B cell (primary cell): Measurements from ENCODE around the gene TTC38. TPM values are rescaled to one million over a fixed set of nuclear protein-coding genes. Genes with fewer than 3 reads are reported as not detected.

Experiments
- ATAC-seq: fragments of 200-7000 bp; cut with Tn5 transposase; one replicate; pipeline ENCODE4 v1.10.0; 2021; ENCODE audit warnings: low read depth, mild to moderate bottlenecking, moderate number of reproducible peaks, moderate library complexity
- CTCF ChIA-PET: fragments of 350-600 bp; sonication (Branson Sonifier 250); formaldehyde crosslinking; loops from one replicate; lab custom pipeline; 2021; ENCODE audit warnings: antibody characterized with exemption, inconsistent platforms; lab: Charles Lee
- POLR2A ChIA-PET: fragments of 350-600 bp; sonication (Branson Sonifier 250); formaldehyde crosslinking; loops from one replicate; lab custom pipeline; 2021; ENCODE audit warnings: antibody characterized with exemption; lab: Charles Lee
- DNase-seq: peaks from one replicate; pipeline ENCODE4 v3.0.0; 2013
- H2AFZ ChIP-seq: 2 replicates; pipeline ENCODE4 v1.6.1; 2012; ENCODE audit warnings: mild to moderate bottlenecking, low read depth, low read length; ENCODE audit not compliant: insufficient read depth, poor library complexity, severe bottlenecking
- H3K27ac ChIP-seq, 2 donors: 1 replicate in 1 of 2; 2 replicates in 1 of 2; pipeline ENCODE4 v1.5.1; 2012 to 2013; ENCODE audit warnings: low read length in 2 of 2, mild to moderate bottlenecking in 2 of 2, moderate library complexity in 1 of 2
- H3K27me3 ChIP-seq, 4 experiments: fragments of 200-600 bp in 1 of 4; sonication (generic) in 1 of 4; replicated peaks in 1 of 4; 1 replicate in 2 of 4; 2 replicates in 2 of 4; pipeline versions ENCODE4 v1.6.1 to v1.7.0; 2013 to 2016; ENCODE audit warnings: low read length in 3 of 4, mild to moderate bottlenecking in 2 of 4, mixed read lengths in 1 of 4, moderate library complexity in 1 of 4; ENCODE audit not compliant: insufficient read depth in 4 of 4, control insufficient read depth in 3 of 4; ENCODE audit errors: control extremely low read depth in 1 of 4
- H3K36me3 ChIP-seq, 2 experiments: replicated peaks in 1 of 2; 1 replicate in 1 of 2; 2 replicates in 1 of 2; pipeline versions ENCODE4 v1.6.1 to v1.7.1; 2013; ENCODE audit warnings: low read length in 1 of 2; ENCODE audit not compliant: insufficient read depth in 2 of 2, control insufficient read depth in 1 of 2; ENCODE audit errors: control extremely low read depth in 1 of 2, extremely low read depth in 1 of 2
- H3K4me1 ChIP-seq, 2 donors: fragments of 200-600 bp in 1 of 2; sonication (generic) in 1 of 2; 1 replicate in 1 of 2; 2 replicates in 1 of 2; pipeline versions ENCODE4 v1.5.1 to v1.6.1; 2013 to 2017; ENCODE audit warnings: low read length in 2 of 2; ENCODE audit not compliant: control insufficient read depth in 2 of 2, insufficient read depth in 2 of 2
- H3K4me2 ChIP-seq: replicated peaks from 2 replicates; pipeline ENCODE3; 2012; ENCODE audit warnings: mild to moderate bottlenecking, low read depth, low read length; ENCODE audit not compliant: poor library complexity, severe bottlenecking
- H3K4me3 ChIP-seq, 5 experiments: fragments of 200-600 bp in 1 of 5; sonication (generic) in 1 of 5; 1 replicate in 3 of 5; 2 replicates in 2 of 5; pipeline versions ENCODE4 v1.5.1 to v1.7.0; 2011 to 2016; ENCODE audit warnings: low read length in 4 of 5, mild to moderate bottlenecking in 4 of 5, low read depth in 2 of 5, control low read depth in 1 of 5, moderate library complexity in 1 of 5; ENCODE audit not compliant: insufficient read depth in 1 of 5; ENCODE audit errors: control extremely low read depth in 1 of 5, extremely low read depth in 1 of 5
- H3K79me2 ChIP-seq: fragments of 200-600 bp; sonication (generic); one replicate; pipeline ENCODE4 v1.6.0; 2016; ENCODE audit warnings: low read length; ENCODE audit not compliant: control insufficient read depth, insufficient read depth
- H3K9ac ChIP-seq: fragments of 200-600 bp; sonication (generic); 2 replicates; pipeline ENCODE4 v1.6.1; 2017; ENCODE audit warnings: mild to moderate bottlenecking, low read length, moderate library complexity
- H3K9me3 ChIP-seq, 3 donors: one replicate each; pipeline versions ENCODE4 v1.6.1 to v1.7.1; 2013; ENCODE audit warnings: low read length in 2 of 3; ENCODE audit not compliant: control insufficient read depth in 2 of 3, insufficient read depth in 1 of 3; ENCODE audit errors: control extremely low read depth in 1 of 3
- H4K20me1 ChIP-seq: 2 replicates; pipeline ENCODE4 v1.6.0; 2012; ENCODE audit warnings: mild to moderate bottlenecking, low read length; ENCODE audit not compliant: insufficient read depth, control insufficient read depth, poor library complexity, severe bottlenecking
- H3K27ac Mint-ChIP-seq: one replicate; pipeline ENCODE4 v1.8.0; 2021; ENCODE audit warnings: mixed read lengths
- H3K27me3 Mint-ChIP-seq: one replicate; pipeline ENCODE4 v1.8.0; 2021; ENCODE audit warnings: mixed read lengths
- H3K4me1 Mint-ChIP-seq: one replicate; pipeline ENCODE4 v1.8.0; 2021; ENCODE audit warnings: mixed read lengths
- H3K4me3 Mint-ChIP-seq: one replicate; pipeline ENCODE4 v1.8.0; 2021; ENCODE audit warnings: mixed read lengths
- H3K9me3 Mint-ChIP-seq: one replicate; pipeline ENCODE4 v1.8.0; 2022; ENCODE audit warnings: mixed read lengths; ENCODE audit not compliant: insufficient read depth
- CTCF ChIP-seq: fragments of 200-600 bp; IDR thresholded peaks from one replicate; pipeline ENCODE4 v1.8.0; 2022; ENCODE audit warnings: antibody characterized with exemption, mild to moderate bottlenecking
- EZH2 ChIP-seq: IDR thresholded peaks from 2 replicates; pipeline ENCODE4 v1.6.1; 2012; ENCODE audit warnings: borderline replicate concordance, low read depth, mild to moderate bottlenecking, moderate library complexity, low read length; ENCODE audit not compliant: insufficient read depth, poor library complexity, severe bottlenecking
- whole genome bisulfite sequencing: methylation state at CpG from one replicate; pipeline ENCODE4 v1.1.5; 2013; ENCODE audit warnings: missing lambda C conversion rate; ENCODE audit not compliant: insufficient coverage; 5-methylcytosine and 5-hydroxymethylcytosine counted together
- intact Hi-C: fragments of 100-400 bp; cut with micrococcal nuclease; formaldehyde crosslinking; loops from one replicate; pipeline ENCODE4 v1.10.0; 2022
- polyA plus RNA-seq: library from polyadenylated mRNA; depleted of rRNA; stranded (reverse); fragments of >200 nt; gene quantifications from 2 replicates; pipeline ENCODE4 v1.2.3, GENCODE V29; 2012
- total RNA-seq, 2 donors: library from RNA; stranded (reverse); fragments of 120-200 nt in 1 of 2; gene quantifications; 1 replicate in 1 of 2; 2 replicates in 1 of 2; pipeline versions ENCODE4 v1.2.3 to v1.2.4, GENCODE V29; 2013 to 2022

Gene TTC38
- total and polyA plus RNA-seq, 2 donors (not counting 1 experiment from before 2014, with no cell fraction given): 10.8 to 13.3 TPM

- Mint-ChIP-seq H3K27ac (peak within 1 kb of the TSS; percentile 99), H3K4me1 (peaks cover 41% of the 10 kb centered on the region), H3K4me3 (peak within 1 kb of the TSS; percentile 85), H3K9me3 (no peaks in the 10 kb centered on the region), H3K27me3 (no peaks in the 10 kb centered on the region)
- peak within 1 kb of the TSS; percentile 91 for H2AFZ ChIP-seq
- TF ChIP-seq EZH2 (no peak), CTCF (peak; percentile 19)
- peaks cover 29 to 39% of the 10 kb centered on the region in 2 donors for H3K4me1 ChIP-seq
- peaks cover 0 to 2% of the 10 kb centered on the region in 2 experiments for H3K36me3 ChIP-seq
- 2% methylated on average over 76 of the region's 76 CpGs for WGBS
- intact Hi-C loops: loop anchor here (1.0 kb wide), 6 partner anchors 29 to 260 kb away; partner anchors contain the start of genes CDPF1, PPARA and TRMU
- H3K27ac ChIP-seq: peak within 1 kb of the TSS; percentile 88 to 95
- peaks cover 0 to 5% (median 2%) of the 10 kb centered on the region in 4 experiments for H3K27me3 ChIP-seq
- peaks cover 5% of the 10 kb centered on the region for H3K79me2 ChIP-seq
- ChIA-PET CTCF (interaction anchor here (0.7 to 2.4 kb wide), 14 partner anchors 10 to 290 kb away, joined by 3 to 21 read pairs (median 4); partner anchors contain the start of genes PPARA and TTC38), POLR2A (interaction anchor here (0.6 to 1.9 kb wide), 7 partner anchors 9 to 282 kb away, joined by 3 to 11 read pairs (median 4); partner anchors contain the start of genes CDPF1 and PKDREJ)
- peak within 1 kb of the TSS; percentile 99 for H3K4me2 ChIP-seq
- H3K9me3 ChIP-seq: peaks cover 0 to 12% (median 0%) of the 10 kb centered on the region in 3 donors
- no peaks in the 10 kb centered on the region for H4K20me1 ChIP-seq
- DNase-seq (peak; percentile 99), ATAC-seq (peak; percentile 96)
- H3K9ac ChIP-seq: peak within 1 kb of the TSS; percentile 72
- peak within 1 kb of the TSS; percentile 11 to 76 (median 63) for H3K4me3 ChIP-seq
These were observed 28.7 kb downstream of the TTC38 start, which contains the start of gene GTSE1 for GRCh38 chr22:46296257-46297150. TSS of gene GTSE1 (plus strand) at chr22:46296870. CDS start at chr22:46297401, 531 bp downstream.
